GM20000 (cell line): ENCODE results near the gene KDM5C.

ENCODE experiments used
- DNase-seq: peaks from one replicate; pipeline ENCODE4 v3.0.0; 2012; ENCODE audit warnings: low spot score
- TF ChIP-seq, protein P1 (sequence below): IDR thresholded peaks from 2 replicates; pipeline ENCODE4 v1.5.1; 2012; ENCODE audit warnings: mild to moderate bottlenecking, control low read depth; ENCODE audit errors: extremely low read depth, missing control alignments

KDM5C gene

GRCh38 chrX:53223955-53224859 lies 800 bp downstream of the KDM5C start:
- DNase-seq, result no peak
- TF ChIP-seq, protein P1, sequence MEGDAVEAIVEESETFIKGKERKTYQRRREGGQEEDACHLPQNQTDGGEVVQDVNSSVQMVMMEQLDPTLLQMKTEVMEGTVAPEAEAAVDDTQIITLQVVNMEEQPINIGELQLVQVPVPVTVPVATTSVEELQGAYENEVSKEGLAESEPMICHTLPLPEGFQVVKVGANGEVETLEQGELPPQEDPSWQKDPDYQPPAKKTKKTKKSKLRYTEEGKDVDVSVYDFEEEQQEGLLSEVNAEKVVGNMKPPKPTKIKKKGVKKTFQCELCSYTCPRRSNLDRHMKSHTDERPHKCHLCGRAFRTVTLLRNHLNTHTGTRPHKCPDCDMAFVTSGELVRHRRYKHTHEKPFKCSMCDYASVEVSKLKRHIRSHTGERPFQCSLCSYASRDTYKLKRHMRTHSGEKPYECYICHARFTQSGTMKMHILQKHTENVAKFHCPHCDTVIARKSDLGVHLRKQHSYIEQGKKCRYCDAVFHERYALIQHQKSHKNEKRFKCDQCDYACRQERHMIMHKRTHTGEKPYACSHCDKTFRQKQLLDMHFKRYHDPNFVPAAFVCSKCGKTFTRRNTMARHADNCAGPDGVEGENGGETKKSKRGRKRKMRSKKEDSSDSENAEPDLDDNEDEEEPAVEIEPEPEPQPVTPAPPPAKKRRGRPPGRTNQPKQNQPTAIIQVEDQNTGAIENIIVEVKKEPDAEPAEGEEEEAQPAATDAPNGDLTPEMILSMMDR, result no peak

- TF ChIP-seq, protein P1, result no peak
- no peak for DNase-seq
Observed at GRCh38 chrX:53223068-53223693, 1.8 kb downstream of the KDM5C start.

DNA sequence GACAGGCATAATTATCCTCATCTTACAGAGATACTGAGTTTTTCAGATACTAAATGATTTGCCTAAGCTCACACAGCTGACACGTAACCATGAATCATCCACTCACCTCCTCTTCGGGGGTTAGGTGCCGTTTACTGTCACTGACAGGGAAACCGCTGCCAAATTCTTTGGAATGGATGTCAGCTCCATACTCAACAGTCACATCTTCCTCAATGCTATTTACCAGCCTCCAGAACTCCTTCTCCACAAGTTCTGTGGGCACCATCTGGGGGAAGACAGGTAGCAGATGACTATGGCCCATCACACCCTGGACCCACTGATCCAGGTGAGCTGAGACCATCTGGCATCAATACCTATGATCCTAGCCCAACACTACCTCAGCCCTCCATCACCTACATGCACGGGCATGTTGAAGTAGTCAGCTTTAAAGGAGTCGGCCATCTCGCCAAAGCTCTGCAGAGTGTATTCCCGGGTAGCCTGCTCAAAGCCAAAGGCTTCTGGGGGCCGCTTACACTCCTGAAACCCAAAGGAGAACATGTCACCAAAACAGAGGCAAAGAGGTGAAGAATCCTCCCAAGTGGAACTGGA lies 13.5 kb downstream of the KDM5C start:
- DNase-seq, result no peak
- TF ChIP-seq, protein P1, result no peak

GRCh38 chrX:53196678-53197077 lies 28.3 kb downstream of the KDM5C start:
- DNase-seq, result no peak
- TF ChIP-seq, protein P1, result no peak

DNA sequence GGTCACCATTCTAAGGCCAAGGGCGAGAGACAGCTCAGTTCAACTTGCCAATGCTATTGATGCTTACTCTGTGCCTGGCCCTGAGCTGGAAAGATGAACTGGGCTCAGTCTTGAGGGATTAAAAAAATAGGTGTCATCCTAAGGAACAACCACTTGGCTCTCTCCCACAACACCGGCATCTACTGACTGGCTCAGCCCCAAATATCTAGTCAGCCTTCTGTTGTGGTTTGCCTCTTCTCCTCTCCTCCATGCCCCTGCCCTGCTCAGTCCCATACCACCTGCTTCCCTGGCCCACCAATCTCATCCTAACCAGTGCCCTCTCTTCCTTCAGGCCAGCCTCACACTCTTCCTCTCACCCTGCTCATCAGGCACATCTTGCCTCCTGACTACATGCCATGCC lies 29.6 kb downstream of the KDM5C start:
- DNase-seq, result no peak
- TF ChIP-seq, protein P1, result no peak

DNA sequence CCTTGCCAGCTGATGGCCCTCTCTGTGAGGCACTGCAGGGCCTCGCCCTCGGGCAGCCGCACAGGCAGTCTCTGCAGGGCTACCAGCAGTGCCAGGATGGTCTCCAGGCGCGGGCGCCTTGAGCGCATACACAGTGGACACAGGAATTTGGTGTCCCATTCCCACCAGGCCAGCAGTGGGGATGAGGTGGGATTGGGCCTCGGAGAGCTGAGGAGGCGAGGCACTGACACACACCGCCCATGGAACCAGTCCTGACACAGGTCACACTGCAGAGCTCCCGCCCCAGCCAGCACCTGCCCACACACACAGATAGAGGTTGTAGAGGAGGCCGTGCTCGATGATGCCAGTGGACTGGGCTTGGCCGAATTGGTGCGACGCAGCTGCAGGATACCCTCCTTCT lies 30.7 kb downstream of the KDM5C start:
- TF ChIP-seq, protein P1, result no peak
- no peak for DNase-seq

DNA sequence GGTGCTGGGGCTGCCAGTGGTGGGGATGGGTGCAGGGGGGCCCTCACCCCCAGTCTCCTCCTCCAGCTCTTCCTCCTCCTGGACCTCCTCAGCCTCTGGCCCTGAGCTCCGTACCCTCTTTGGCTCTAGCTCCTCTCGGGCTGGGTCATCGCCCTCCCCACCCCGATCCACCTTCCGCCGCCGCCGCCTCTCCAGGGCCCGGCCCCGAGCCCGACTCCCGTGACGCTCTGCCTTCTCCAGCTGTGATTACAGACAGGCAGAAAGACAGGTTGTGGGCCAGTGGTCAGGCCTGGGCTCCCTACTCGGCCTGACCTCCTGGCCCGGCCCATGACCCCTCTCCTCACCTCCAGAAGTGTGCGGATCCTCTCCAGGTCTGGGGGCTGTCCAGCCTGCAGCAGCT lies 31.9 kb downstream of the KDM5C start:
- TF ChIP-seq, protein P1, result no peak
- no peak for DNase-seq
